T47D (cell line): ENCODE data around the gene ZC3H12C.
A peak's percentile ranks its signal among the peaks of the same experiment; 100 is the strongest.

Experiments used
- DNase-seq, 2 experiments: peaks; one replicate each; pipeline versions ENCODE4 v3.0.0 to v3.0.0-alpha.2; 2011 to 2012; ENCODE audit warnings: low read depth in 1 of 2, low spot score in 1 of 2
- JUND ChIP-seq: IDR thresholded peaks from 2 replicates; pipeline ENCODE4 v1.6.1; 2012; ENCODE audit warnings: low read depth
- in situ Hi-C: cut with HindIII; loops from 2 replicates; pipeline ENCODE4 v1.10.0; 2016; ENCODE audit warnings: low sequenced_read_pairs, low pct_unique_long_range_greater_than_20kb

The ZC3H12C gene

GRCh38 chr11:110081462-110082376 lies 11.5 kb upstream of the ZC3H12C start:
- no peak for TF ChIP-seq JUND
- in situ Hi-C loops, result no loop called here
- DNase-seq, result no peak

GRCh38 chr11:110082899-110083298 lies 10.3 kb upstream of the ZC3H12C start:
- in situ Hi-C loops, result no loop called here
- no peak for DNase-seq
- TF ChIP-seq JUND, result no peak

DNA sequence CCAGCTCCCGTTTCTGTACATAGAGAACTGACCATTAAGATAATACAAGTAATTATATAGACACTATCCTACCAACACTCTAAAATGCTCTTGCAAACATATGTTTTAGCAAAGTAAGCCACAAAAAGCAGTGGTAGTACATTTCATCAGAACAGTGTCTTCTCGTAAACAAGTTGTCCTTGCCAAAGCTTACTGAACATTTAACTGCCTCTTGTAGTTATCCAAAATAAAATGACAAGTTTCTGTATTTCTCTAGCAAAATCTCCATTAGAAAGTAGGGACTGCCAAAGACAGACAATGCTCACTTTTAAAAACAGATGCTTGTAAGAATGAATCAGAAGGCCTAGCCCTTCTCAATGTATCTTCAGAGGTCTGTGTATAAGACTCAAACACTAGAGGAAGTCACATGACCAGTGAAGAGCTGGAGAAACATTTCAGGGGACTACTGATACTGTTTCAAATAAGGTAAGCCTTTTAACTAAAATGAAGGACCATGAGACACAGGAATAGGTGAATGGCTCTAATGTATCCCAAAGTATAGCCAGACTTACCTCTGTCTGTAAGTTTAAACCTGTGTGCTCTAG lies 7.8 kb upstream of the ZC3H12C start:
- TF ChIP-seq JUND, result no peak
- in situ Hi-C loops, result no loop called here
- DNase-seq, result no peak

DNA sequence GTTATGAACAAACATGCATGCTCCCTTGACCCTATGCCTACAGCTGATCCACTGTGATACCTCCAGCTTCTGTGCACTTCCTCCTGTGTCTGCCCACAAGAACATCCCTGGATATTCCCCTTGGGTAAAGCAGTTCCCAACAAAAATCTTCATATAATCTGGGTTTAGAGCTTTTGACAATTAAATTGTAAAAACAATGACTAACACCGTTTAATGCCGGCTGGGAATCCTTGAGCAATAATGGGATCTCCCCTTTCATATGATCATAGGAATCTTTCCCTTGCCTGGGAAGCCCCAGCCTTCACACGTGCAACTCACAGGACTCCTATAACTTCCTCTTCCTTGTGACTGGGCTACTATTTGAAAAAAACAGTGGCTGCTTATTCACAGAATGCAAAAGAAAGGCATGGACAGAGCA lies 6.3 kb upstream of the ZC3H12C start:
- in situ Hi-C loops, result no loop called here
- no peak for DNase-seq
- TF ChIP-seq JUND, result no peak

DNA sequence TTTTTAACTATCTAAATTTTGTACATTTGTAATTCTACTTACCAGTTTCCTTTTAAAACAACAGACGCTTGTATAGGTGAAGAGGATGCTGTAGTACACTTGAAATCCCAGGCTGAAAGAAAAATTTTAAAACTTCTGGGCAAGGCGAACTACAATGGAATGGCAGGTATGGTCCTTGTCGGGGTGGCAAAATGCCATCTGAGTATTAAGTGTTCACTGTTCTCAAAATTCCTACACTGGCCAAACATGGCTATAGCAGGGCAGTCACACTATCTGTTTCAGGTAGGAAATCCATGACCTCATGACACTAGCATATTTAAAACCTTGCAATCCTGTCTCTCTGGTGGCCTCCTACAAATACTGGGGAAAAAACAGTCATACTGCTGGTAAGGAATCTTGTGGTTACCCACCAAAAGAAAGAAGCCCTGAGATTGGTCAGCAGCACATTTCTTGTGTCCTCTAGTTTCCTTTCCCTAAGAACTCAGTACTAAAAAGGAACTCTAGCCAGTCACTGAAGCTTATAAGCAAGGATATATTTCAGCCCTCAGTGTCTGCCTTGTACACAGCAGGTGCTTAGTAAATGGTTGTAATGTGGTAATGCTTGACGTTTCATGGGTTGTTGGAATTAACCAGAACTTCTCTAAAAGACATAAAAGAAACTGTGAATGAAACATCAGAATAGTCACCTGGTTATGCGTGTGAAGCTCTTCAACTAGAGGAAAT lies 5.2 kb upstream of the ZC3H12C start:
- in situ Hi-C loops, result no loop called here
- DNase-seq, result no peak
- no peak for TF ChIP-seq JUND

- no peak for TF ChIP-seq JUND
- in situ Hi-C loops, result no loop called here
- DNase-seq, result no peak
Observed at GRCh38 chr11:110088535-110089344, 4.5 kb upstream of the ZC3H12C start.

DNA sequence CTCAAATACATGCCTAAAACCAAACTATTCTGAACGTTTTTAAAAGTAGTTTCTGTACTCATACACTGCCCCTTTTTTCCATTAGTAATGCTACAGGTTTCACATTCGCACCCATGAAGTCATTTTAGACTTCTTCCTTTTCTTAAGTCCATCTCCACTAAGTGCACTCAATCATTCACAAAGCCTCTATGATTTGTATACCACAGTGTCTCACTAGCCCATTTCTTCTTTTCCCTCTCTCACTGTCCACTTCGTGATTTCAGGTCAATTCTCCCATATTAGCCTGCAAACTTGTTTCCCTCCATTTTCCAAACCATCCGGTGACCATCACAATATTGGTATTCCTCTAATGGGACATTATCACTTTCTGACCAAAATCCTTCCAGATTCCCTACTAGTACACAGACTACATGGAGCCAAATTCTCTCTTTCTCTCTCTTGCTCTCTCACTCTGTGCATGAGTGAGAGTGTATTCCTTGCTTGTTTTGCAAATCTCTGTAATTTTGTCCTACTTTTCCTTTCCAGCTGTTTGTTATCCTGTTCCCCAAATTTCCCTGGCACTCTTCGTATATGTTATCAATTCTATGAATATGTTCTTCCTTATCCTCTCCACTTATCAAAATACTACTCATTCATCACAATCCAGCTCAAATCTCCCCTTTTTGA lies 3.4 kb upstream of the ZC3H12C start:
- in situ Hi-C loops, result no loop called here
- no peak for TF ChIP-seq JUND
- no peak for DNase-seq

DNA sequence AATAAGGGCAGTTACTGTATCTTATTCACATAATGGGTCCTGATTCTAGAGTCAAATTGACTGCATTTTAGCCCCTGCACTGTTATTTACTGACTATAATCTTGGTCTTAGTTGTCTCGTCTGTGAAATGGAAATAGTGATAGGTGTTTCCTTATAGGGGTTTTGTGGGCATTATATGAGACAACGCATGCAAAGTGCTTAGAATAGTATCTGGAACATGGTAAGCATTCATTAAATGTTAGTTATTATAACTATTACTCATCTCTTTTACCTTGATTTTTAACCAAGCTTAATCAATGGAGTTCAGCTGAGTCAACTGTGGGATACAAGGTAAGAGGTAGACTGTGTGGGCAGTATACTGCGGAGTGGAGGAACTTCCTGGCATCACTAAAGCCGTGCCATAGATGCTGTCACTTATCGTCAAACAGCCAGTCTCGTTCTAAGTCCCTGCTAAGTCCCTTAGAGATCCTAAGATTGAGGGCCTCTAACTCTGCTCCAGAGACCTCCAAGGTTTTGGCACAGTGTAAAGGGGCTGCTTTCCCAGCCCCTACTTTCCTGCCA lies 2.6 kb upstream of the ZC3H12C start:
- DNase-seq, result no peak
- in situ Hi-C loops, result no loop called here
- TF ChIP-seq JUND, result no peak

DNA sequence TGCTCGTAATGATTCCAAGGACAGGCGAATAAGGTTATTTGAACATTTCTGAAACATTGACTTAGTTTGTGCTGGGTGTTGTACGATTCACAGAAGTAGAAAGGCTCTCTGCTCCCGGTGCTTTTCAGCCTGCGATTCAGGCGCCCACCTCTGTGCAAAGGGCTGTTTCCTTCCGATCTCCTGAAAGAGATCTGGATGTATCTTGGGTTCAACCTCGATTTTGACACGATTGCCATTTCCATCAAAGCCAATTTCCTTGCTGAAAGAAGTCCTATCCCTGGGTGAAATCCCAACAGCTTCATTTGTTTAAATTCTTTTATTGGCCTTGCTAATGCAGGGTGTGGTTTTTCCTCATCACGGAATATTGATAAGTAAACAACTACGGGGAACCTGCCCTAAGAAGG lies 1.1 kb upstream of the ZC3H12C start:
- in situ Hi-C loops, result no loop called here
- no peak for DNase-seq
- TF ChIP-seq JUND, result no peak

DNA sequence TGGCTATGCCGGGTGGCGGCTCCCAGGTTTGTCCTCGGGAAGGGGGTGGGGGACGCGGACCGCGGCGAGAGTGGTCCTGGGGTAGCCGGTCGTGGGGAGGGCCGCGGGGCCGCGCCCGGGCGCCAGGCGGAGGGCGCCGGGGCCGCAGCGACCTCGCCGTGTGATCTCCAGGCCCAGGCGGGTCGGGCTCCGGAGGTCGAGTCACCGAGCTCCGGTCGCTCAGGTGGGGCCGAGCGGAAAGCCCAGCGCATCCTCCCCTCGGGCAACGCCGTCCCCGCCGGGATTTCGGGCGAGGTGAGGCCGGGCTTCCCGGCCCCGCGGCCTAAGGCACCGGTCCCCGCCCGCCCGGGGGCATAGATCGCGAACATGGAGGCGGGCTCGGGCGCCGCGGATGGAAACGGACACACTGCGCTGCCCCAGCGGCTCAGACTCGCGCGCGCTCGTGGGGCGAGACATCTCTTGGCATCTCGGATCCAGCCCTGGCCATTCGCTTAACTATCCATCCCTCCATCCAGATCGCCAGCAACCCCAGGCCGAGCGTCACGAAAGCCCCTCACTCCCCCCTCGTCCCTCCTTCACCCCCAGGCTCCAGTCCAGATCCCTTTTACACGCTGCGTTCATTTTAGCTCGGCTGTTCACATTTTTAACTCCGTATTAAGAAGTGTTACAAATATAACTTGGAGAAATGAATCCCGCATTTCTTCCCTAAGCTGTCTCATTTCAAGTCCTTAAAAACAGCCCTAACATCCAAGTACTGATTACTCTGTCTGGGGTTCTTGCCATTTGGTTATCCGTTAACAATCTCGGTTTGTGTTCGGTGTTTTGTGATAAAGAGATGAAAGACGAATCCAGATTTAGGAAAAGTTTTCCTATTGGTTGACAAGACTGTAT lies 460 bp downstream of the ZC3H12C start:
- in situ Hi-C loops, result no loop called here
- DNase-seq, result peak in 1 of 2 experiments; percentile 50
- no peak for TF ChIP-seq JUND
